Astrocyte of the spinal cord (primary cell): ENCODE results near the gene SIL1.
"Not testable (repeated sequence)": the region's sequence is repeated elsewhere in the genome, so short reads cannot be mapped to it uniquely, and the experiment has no call there.

ENCODE experiments used
- DNase-seq: peaks from one replicate; pipeline ENCODE4 v3.0.0; 2011; ENCODE audit warnings: low read depth, low spot score
- H3K4me3 ChIP-seq: 2 replicates; pipeline ENCODE4 v1.5.1; 2011; ENCODE audit warnings: low read depth, mild to moderate bottlenecking, low read length, moderate library complexity
- in situ Hi-C: cut with HindIII; loops from 2 replicates; pipeline ENCODE4 v1.10.0; 2017; ENCODE audit warnings: low sequenced_read_pairs
- TF ChIP-seq, protein P1 (sequence below): IDR thresholded peaks from 2 replicates; pipeline ENCODE4 v1.5.1; 2012; ENCODE audit warnings: low read depth, mild to moderate bottlenecking, low read length, inconsistent platforms

The SIL1 gene

GRCh38 chr5:139064613-139065012 lies 133.6 kb downstream of the SIL1 start:
- TF ChIP-seq, protein P1, sequence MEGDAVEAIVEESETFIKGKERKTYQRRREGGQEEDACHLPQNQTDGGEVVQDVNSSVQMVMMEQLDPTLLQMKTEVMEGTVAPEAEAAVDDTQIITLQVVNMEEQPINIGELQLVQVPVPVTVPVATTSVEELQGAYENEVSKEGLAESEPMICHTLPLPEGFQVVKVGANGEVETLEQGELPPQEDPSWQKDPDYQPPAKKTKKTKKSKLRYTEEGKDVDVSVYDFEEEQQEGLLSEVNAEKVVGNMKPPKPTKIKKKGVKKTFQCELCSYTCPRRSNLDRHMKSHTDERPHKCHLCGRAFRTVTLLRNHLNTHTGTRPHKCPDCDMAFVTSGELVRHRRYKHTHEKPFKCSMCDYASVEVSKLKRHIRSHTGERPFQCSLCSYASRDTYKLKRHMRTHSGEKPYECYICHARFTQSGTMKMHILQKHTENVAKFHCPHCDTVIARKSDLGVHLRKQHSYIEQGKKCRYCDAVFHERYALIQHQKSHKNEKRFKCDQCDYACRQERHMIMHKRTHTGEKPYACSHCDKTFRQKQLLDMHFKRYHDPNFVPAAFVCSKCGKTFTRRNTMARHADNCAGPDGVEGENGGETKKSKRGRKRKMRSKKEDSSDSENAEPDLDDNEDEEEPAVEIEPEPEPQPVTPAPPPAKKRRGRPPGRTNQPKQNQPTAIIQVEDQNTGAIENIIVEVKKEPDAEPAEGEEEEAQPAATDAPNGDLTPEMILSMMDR = no peak
- DNase-seq = no peak
- in situ Hi-C loops = no loop called here
- H3K4me3 ChIP-seq = no peak overlapping the region

GRCh38 chr5:139063664-139064054 lies 134.5 kb downstream of the SIL1 start:
- TF ChIP-seq, protein P1 = no peak
- no peak overlapping the region for H3K4me3 ChIP-seq
- DNase-seq = no peak
- in situ Hi-C loops = no loop called here

DNA sequence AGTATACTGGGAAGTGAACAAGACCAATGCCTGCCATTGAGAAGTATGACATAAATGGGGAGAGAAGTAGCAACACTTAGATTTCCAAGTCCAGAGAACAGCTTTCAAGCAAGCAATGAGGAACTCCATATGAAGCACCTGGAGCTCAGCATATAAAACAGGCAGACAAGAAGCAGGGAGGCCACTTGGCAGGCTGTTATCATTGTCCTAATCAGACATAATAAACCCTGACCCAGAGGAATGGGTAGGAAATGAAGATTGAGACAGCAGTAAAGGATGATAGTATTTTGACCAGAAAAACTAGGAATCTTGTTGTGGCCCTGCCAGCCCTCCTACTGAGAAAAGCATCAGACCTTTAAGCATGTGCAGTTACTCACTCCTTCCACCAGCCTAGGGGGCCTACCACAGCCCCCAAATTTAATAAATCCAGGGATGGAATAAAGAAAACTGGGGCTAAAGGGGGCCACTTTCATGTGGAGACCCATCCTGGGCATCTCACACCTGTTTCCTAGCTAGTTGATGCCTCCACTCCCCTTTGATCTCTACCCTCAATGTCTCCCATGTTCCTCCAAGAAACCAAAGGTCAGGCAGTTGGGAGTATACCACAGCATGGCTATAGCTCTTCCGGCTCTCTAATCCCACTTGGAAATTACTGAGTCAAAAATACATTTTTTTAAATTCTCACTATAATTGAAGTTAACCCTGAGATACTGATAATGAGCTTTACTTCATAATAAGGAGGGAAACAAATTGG lies 135.1 kb downstream of the SIL1 start:
- in situ Hi-C loops = no loop called here
- no peak for DNase-seq
- H3K4me3 ChIP-seq = no peak overlapping the region
- TF ChIP-seq, protein P1 = no peak

DNA sequence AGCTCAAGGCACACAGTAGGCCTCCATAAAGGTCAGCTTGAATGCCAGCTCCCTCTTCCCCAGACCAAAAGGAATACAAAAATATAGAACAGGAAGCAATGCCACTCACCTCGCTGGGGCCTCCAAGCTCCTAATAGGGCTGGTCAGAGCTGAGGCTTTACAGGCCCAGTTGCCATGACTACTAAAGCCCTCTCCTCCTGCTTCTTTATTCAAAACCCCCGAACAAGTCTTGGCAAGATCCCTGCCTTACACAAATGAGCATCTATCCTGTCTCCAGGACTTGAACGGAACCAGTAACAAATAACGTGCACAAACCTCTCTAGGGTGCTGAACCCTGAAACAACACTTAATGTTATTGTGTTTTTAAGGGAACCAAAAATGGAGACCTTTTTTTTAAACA lies 136.3 kb downstream of the SIL1 start:
- in situ Hi-C loops = no loop called here
- DNase-seq = peak; percentile 40
- H3K4me3 ChIP-seq = no peak overlapping the region
- TF ChIP-seq, protein P1 = no peak

DNA sequence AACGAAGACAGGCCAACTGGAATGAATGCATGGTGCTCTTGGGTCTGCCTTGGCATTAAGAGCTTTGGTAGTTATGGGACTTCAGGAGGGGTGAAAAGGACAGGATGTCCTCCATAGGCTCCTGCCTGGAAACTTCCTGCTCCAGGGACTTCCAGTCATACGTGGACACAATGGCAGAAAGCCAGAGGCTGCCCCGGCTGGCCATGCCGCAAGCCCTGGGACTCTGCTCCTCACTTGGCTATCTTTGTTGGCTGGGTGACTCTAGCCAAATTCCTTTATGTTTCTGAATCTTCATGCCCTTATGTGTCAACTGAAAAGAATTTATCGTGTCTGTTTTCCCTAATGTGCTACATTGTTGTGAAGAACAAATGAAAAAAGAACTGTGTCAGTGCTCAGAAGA lies 136.9 kb downstream of the SIL1 start:
- TF ChIP-seq, protein P1 = no peak
- DNase-seq = peak; percentile 70

DNA sequence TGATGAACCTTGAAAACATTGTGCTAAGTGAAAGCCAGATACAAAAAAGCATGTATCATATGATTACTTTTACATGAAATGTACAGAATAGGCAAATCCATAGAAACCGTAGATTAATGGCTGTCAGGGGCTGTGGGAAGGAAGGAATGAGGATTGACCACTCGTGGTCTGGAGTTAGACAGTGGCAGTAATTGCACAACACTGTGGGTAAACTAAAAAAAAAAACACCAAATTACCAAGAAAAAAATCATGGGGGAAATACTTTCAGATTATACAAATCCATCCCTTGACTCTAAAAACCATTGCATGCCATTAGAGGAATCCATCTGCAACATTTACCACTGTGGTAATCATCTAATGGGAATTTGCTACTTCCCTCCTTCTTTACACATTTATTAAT lies 140.0 kb downstream of the SIL1 start:
- DNase-seq = peak; percentile 52
- in situ Hi-C loops = no loop called here
- no peak overlapping the region for H3K4me3 ChIP-seq
- TF ChIP-seq, protein P1 = no peak

More for the DNA sequence above, 136.9 kb downstream of the SIL1 start:
- in situ Hi-C loops = no loop called here
- no peak overlapping the region for H3K4me3 ChIP-seq

GRCh38 chr5:139057045-139057939 lies 140.9 kb downstream of the SIL1 start:
- in situ Hi-C loops, H3K4me3 ChIP-seq, DNase-seq: not testable (repeated sequence)
